H1 (cell line): ENCODE results near the gene UBTD2. TPM values are rescaled to one million over a fixed set of nuclear protein-coding genes. Genes with fewer than 3 reads are reported as not detected.

Experiments
- CTCF ChIA-PET: fragments of 300-600 bp; sonication (Branson Sonifier 250); formaldehyde crosslinking; loops from one replicate; lab custom pipeline; 2021; ENCODE audit not compliant: partially characterized antibody; lab: Charles Lee
- POLR2A ChIA-PET: fragments of 300-600 bp; sonication (Branson Sonifier 250); formaldehyde crosslinking; loops from one replicate; lab custom pipeline; 2021; ENCODE audit warnings: inconsistent platforms; ENCODE audit not compliant: partially characterized antibody; lab: Charles Lee
- DNase-seq, 2 experiments: peaks; one replicate each; pipeline versions ENCODE4 v3.0.0 to v3.0.0-alpha.2; 2010 to 2022; ENCODE audit warnings: low spot score in 2 of 2, low read depth in 1 of 2, mixed read lengths in 1 of 2
- FAIRE-seq: peaks from 2 replicates; lab custom pipeline; 2011; peaks lifted over from hg19 to GRCh38; lab: Jason Lieb, UNC
- H2AFZ ChIP-seq: 2 replicates; pipeline ENCODE4 v1.8.1; 2012; ENCODE audit warnings: low read length, inconsistent platforms
- H2AK5ac ChIP-seq: 2 replicates; pipeline ENCODE4 v1.6.1; 2013; ENCODE audit warnings: low read depth, low read length
- H2BK120ac ChIP-seq: replicated peaks from 2 replicates; pipeline ENCODE3; 2013; ENCODE audit warnings: low read depth, low read length, inconsistent platforms
- H2BK12ac ChIP-seq: 2 replicates; pipeline ENCODE4 v1.6.1; 2013; ENCODE audit warnings: low read depth, low read length
- H2BK15ac ChIP-seq: 2 replicates; pipeline ENCODE4 v1.6.1; 2013; ENCODE audit warnings: low read length
- H2BK20ac ChIP-seq: 2 replicates; pipeline ENCODE4 v1.6.1; 2013; ENCODE audit warnings: low read length
- H2BK5ac ChIP-seq: 2 replicates; pipeline ENCODE4 v1.6.1; 2013; ENCODE audit warnings: low read depth, low read length
- H3K14ac ChIP-seq: 2 replicates; pipeline ENCODE4 v1.6.1; 2013; ENCODE audit warnings: inconsistent platforms; ENCODE audit not compliant: insufficient read length
- H3K18ac ChIP-seq: 2 replicates; pipeline ENCODE4 v1.6.1; 2013; ENCODE audit warnings: low read length; ENCODE audit errors: extremely low read depth
- H3K23ac ChIP-seq: 2 replicates; pipeline ENCODE4 v1.6.1; 2013; ENCODE audit warnings: inconsistent platforms; ENCODE audit not compliant: insufficient read length
- H3K23me2 ChIP-seq: 2 replicates; pipeline ENCODE4 v1.6.1; 2013; ENCODE audit warnings: low read depth, low read length
- H3K27ac ChIP-seq: 2 replicates; pipeline ENCODE4 v1.6.1; 2011; ENCODE audit warnings: low read depth, low read length, inconsistent platforms
- H3K27me3 ChIP-seq, 4 experiments: replicated peaks in 1 of 4; 1 replicate in 1 of 4; 2 replicates in 3 of 4; pipeline versions ENCODE4 v1.6.1 to v1.8.1; 2011 to 2013; ENCODE audit warnings: low read length in 3 of 4, mild to moderate bottlenecking in 3 of 4, inconsistent platforms in 2 of 4, mixed read lengths in 2 of 4, moderate library complexity in 1 of 4; ENCODE audit not compliant: control insufficient read depth in 3 of 4, insufficient read depth in 3 of 4; ENCODE audit errors: extremely low read depth in 1 of 4
- H3K36me3 ChIP-seq, 4 experiments: 2 replicates each; pipeline versions ENCODE4 v1.6.1 to v1.8.1; 2011 to 2013; ENCODE audit warnings: mild to moderate bottlenecking in 4 of 4, low read length in 3 of 4, moderate library complexity in 2 of 4, control low read depth in 1 of 4, inconsistent platforms in 1 of 4; ENCODE audit not compliant: insufficient read depth in 4 of 4, control insufficient read depth in 2 of 4
- H3K4ac ChIP-seq: replicated peaks from 2 replicates; pipeline ENCODE3; 2013; ENCODE audit warnings: low read length, low read depth, mixed read lengths, inconsistent platforms; ENCODE audit not compliant: insufficient read length
- H3K4me1 ChIP-seq, 4 experiments: replicated peaks in 1 of 4; 1 replicate in 1 of 4; 2 replicates in 3 of 4; pipeline versions ENCODE4 v1.6.1 to v1.8.1; 2011 to 2013; ENCODE audit warnings: low read length in 3 of 4, inconsistent platforms in 2 of 4, mixed read lengths in 1 of 4; ENCODE audit not compliant: insufficient read depth in 4 of 4, control insufficient read depth in 3 of 4
- H3K4me2 ChIP-seq, 2 experiments: 2 replicates each; pipeline versions ENCODE4 v1.6.1 to v1.8.1; 2011 to 2013; ENCODE audit warnings: low read depth in 2 of 2, low read length in 2 of 2, control low read depth in 1 of 2, inconsistent platforms in 1 of 2, mild to moderate bottlenecking in 1 of 2; ENCODE audit not compliant: insufficient read depth in 1 of 2
- H3K4me3 ChIP-seq, 4 experiments: fragments of 200-600, 300-600 bp in 1 of 4; sonication (generic), shearing (Covaris generic), sonication (Bioruptor Twin) in 1 of 4; 2 replicates each; pipeline versions ENCODE4 v1.5.1 to v1.8.1; 2011 to 2016; ENCODE audit warnings: low read length in 4 of 4, low read depth in 3 of 4, control low read depth in 2 of 4, inconsistent platforms in 2 of 4, mild to moderate bottlenecking in 2 of 4, mixed read lengths in 1 of 4, moderate library complexity in 1 of 4; ENCODE audit not compliant: insufficient read depth in 2 of 4; ENCODE audit errors: extremely low read depth in 1 of 4
- H3K56ac ChIP-seq: replicated peaks from 2 replicates; pipeline ENCODE3; 2013; ENCODE audit warnings: low read depth, mild to moderate bottlenecking, mixed read lengths, low read length, inconsistent platforms; ENCODE audit not compliant: insufficient read length
- H3K79me1 ChIP-seq: 2 replicates; pipeline ENCODE4 v1.6.1; 2013; ENCODE audit warnings: low read depth, low read length, control low read depth
- H3K79me2 ChIP-seq, 2 experiments: 2 replicates each; pipeline versions ENCODE4 v1.6.1 to v1.8.1; 2012 to 2013; ENCODE audit warnings: low read length in 2 of 2, mild to moderate bottlenecking in 2 of 2, inconsistent platforms in 1 of 2; ENCODE audit not compliant: insufficient read depth in 2 of 2, control insufficient read depth in 1 of 2
- H3K9ac ChIP-seq, 4 experiments: replicated peaks in 1 of 4; 1 replicate in 1 of 4; 2 replicates in 3 of 4; pipeline versions ENCODE4 v1.6.1 to v1.8.1; 2011 to 2013; ENCODE audit warnings: low read depth in 3 of 4, low read length in 3 of 4, control low read depth in 2 of 4, mild to moderate bottlenecking in 2 of 4, moderate library complexity in 2 of 4, inconsistent platforms in 1 of 4; ENCODE audit errors: extremely low read depth in 1 of 4
- H3K9me3 ChIP-seq, 2 experiments: 2 replicates each; pipeline versions ENCODE4 v1.6.1 to v1.8.1; 2012 to 2013; ENCODE audit warnings: mild to moderate bottlenecking in 2 of 2, moderate library complexity in 2 of 2, control low read depth in 1 of 2, inconsistent platforms in 1 of 2, low read depth in 1 of 2, low read length in 1 of 2, mixed read lengths in 1 of 2; ENCODE audit not compliant: insufficient read depth in 2 of 2
- H4K20me1 ChIP-seq, 2 experiments: replicated peaks in 1 of 2; 2 replicates each; pipeline versions ENCODE3 to v1.8.1; 2011 to 2013; ENCODE audit warnings: inconsistent platforms in 2 of 2, low read length in 2 of 2, mild to moderate bottlenecking in 1 of 2; ENCODE audit not compliant: insufficient read depth in 2 of 2, control insufficient read depth in 1 of 2
- H4K5ac ChIP-seq: 2 replicates; pipeline ENCODE4 v1.6.1; 2013; ENCODE audit warnings: low read length, low read depth, mixed read lengths, inconsistent platforms; ENCODE audit not compliant: insufficient read length
- H4K8ac ChIP-seq: 2 replicates; pipeline ENCODE4 v1.8.0; 2013; ENCODE audit warnings: mild to moderate bottlenecking, moderate library complexity, low read length, inconsistent platforms; ENCODE audit not compliant: insufficient read depth; ENCODE audit errors: extremely low read depth
- H4K91ac ChIP-seq: replicated peaks from 2 replicates; pipeline ENCODE3; 2013; ENCODE audit warnings: low read length, mixed read lengths, inconsistent platforms; ENCODE audit not compliant: insufficient read length
- CBX5 ChIP-seq: fragments of 300-800, 300-1000 bp; sonication (generic); IDR thresholded peaks from 2 replicates; pipeline ENCODE4 v1.7.1; 2016; ENCODE audit warnings: antibody characterized with exemption, low read length, low read depth
- KDM1A ChIP-seq: fragments of 200-600, 300-600 bp; sonication (generic); IDR thresholded peaks from 2 replicates; pipeline ENCODE4 v1.7.1; 2016; ENCODE audit warnings: mild to moderate bottlenecking, low read length, borderline replicate concordance
- KDM5A ChIP-seq: fragments of 200-600 bp; IDR thresholded peaks from 2 replicates; pipeline ENCODE4 v1.7.1; 2012; ENCODE audit warnings: mild to moderate bottlenecking, low read length, inconsistent platforms, mixed read lengths
- MAFK ChIP-seq: IDR thresholded peaks from 2 replicates; pipeline ENCODE4 v1.6.1; 2012; ENCODE audit warnings: low read depth, mild to moderate bottlenecking, improper control_type of control experiment, low read length
- PHF8 ChIP-seq: fragments of 200-600 bp; sonication (generic); conservative IDR thresholded peaks from 2 replicates; pipeline ENCODE4 v1.7.1; 2012; ENCODE audit warnings: low read depth, mild to moderate bottlenecking, inconsistent platforms, low read length, moderate library complexity
- SIX5 ChIP-seq: IDR thresholded peaks from 2 replicates; pipeline ENCODE4 v1.6.1; 2011; ENCODE audit warnings: mild to moderate bottlenecking, low read depth, low read length
- SP2 ChIP-seq: IDR thresholded peaks from 2 replicates; pipeline ENCODE4 v1.6.1; 2012; ENCODE audit warnings: mild to moderate bottlenecking, low read length, inconsistent platforms
- SP4 ChIP-seq: IDR thresholded peaks from 2 replicates; pipeline ENCODE4 v1.6.1; 2012; ENCODE audit warnings: low read length, inconsistent platforms
- SRF ChIP-seq: IDR thresholded peaks from 2 replicates; pipeline ENCODE4 v1.6.1; 2011; ENCODE audit warnings: mild to moderate bottlenecking, low read depth, low read length, moderate library complexity
- TAF7 ChIP-seq: optimal IDR thresholded peaks from 2 replicates; pipeline ENCODE3; 2011; ENCODE audit warnings: low read depth, mild to moderate bottlenecking, inconsistent platforms, low read length, moderate library complexity, borderline replicate concordance
- TBP ChIP-seq: IDR thresholded peaks from 2 replicates; pipeline ENCODE4 v1.6.1; 2011; ENCODE audit warnings: low read depth, low read length, improper control_type of control experiment
- WGBS, 2 experiments: shearing (Covaris generic) in 1 of 2; methylation state at CpG; one replicate each; pipeline versions ENCODE4 v1.1.6 to v1.1.7; 2013 to 2015; ENCODE audit warnings: low lambda C conversion rate in 2 of 2, mixed read lengths in 2 of 2, inconsistent platforms in 1 of 2, low coverage in 1 of 2, missing lambda C conversion rate in 1 of 2; ENCODE audit not compliant: insufficient replicate concordance in 2 of 2, insufficient coverage in 1 of 2, insufficient read length in 1 of 2; ENCODE audit errors: extremely low coverage in 1 of 2, missing lambda C conversion rate in 1 of 2; 5-methylcytosine and 5-hydroxymethylcytosine counted together
- polyA plus RNA-seq, 7 experiments: library from polyadenylated mRNA; depleted of rRNA in 3 of 7; stranded (reverse) in 5 of 7; unstranded in 2 of 7; fragments of >200 nt in 5 of 7; fragments of 200-250 nt in 2 of 7; gene quantifications; 1 replicate in 5 of 7; 2 replicates in 1 of 7; 4 replicates in 1 of 7; pipeline versions ENCODE4 v1.2.1 to v1.2.3, GENCODE V29; 2011 to 2013; ENCODE audit warnings: missing spikeins in 2 of 7, mixed read lengths in 2 of 7
- total RNA-seq: library from RNA; stranded (reverse); fragmentation: NEBNext Ultra II Directional; extraction: Animal tissue kit (Norgen Biotek cat#: 25700); gene quantifications from 2 replicates; pipeline ENCODE4 v1.2.1, GENCODE V29; 2021

UBTD2 gene
- total and polyA plus RNA-seq, 2 of the 8 experiments (the other 6 are each of a cell fraction or from before 2014, with no cell fraction given), result 14.5 to 39.2 TPM

DNA sequence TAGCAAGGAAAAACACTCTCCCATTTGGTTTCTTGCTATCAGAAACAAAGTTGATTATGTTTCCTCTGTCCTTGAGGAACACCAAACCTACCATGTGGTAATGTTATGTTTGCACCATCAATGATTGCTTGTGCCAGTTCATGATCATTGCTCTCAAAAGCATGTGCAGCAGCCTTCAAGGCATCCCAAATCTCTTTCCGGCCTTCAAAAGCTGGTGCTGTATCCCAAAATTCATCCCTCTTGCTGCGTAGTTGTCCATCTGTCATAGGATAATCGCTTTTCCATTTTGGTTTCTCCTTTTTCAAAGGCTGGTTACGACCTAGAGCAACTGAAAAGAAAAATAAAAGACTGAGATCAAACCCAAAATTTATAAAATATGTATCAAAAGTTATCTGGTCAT, 49.5 kb downstream of the UBTD2 start:
- Histone ChIP-seq H3K4ac (no peak overlapping the region), H3K36me3 (peaks cover 2 to 35% (median 13%) of the 10 kb centered on the region in 4 experiments; a peak in 6 of 8 replicates), H3K79me2 (peaks cover 0 to 44% of the 10 kb centered on the region in 2 experiments; a peak in 2 of 4 replicates), H3K79me1 (no peaks in the 10 kb centered on the region), H2BK20ac (no peak overlapping the region), H4K91ac (no peak overlapping the region), H3K56ac (no peak overlapping the region), H3K27me3 (no peaks in the 10 kb centered on the region), H3K23me2 (no peaks in the 10 kb centered on the region), H3K27ac (no peak overlapping the region), H2BK12ac (no peak overlapping the region), H2AFZ (no peak overlapping the region), H4K20me1 (peaks cover 3 to 8% of the 10 kb centered on the region in 2 experiments), H4K5ac (no peak overlapping the region), H3K4me2 (no peak overlapping the region), H2BK5ac (no peak overlapping the region), H3K18ac (no peak overlapping the region), H2BK120ac (no peak overlapping the region), H2AK5ac (no peak overlapping the region), H3K4me1 (no peaks in the 10 kb centered on the region; a peak in 1 of 7 replicates), H3K4me3 (no peak overlapping the region), H3K23ac (no peak overlapping the region), H3K9ac (no peak overlapping the region), H3K9me3 (no peaks in the 10 kb centered on the region), H2BK15ac (no peak overlapping the region), H3K14ac (no peak overlapping the region), H4K8ac (no peak overlapping the region)
- POLR2A ChIA-PET, result no interaction called here
- DNase-seq (no peak), FAIRE-seq (no peak)
- WGBS, 2 experiments, result 91% methylated on average over 4 of the region's 4 CpGs; no CpG with 5 or more reads in 1 of the 2 experiments
- CTCF ChIA-PET, result no interaction called here
- TF ChIP-seq PHF8, result no peak
- TF ChIP-seq KDM5A, result no peak
- TF ChIP-seq CBX5, result no peak
- no peak for TF ChIP-seq SP2
- TF ChIP-seq TBP, result no peak
- no peak for TF ChIP-seq SRF
- no peak for TF ChIP-seq SP4
- no peak for TF ChIP-seq SIX5
- no peak for TF ChIP-seq TAF7
- TF ChIP-seq KDM1A, result no peak
- no peak for TF ChIP-seq MAFK
